ENCODE results near the gene LCN6.

DNA sequence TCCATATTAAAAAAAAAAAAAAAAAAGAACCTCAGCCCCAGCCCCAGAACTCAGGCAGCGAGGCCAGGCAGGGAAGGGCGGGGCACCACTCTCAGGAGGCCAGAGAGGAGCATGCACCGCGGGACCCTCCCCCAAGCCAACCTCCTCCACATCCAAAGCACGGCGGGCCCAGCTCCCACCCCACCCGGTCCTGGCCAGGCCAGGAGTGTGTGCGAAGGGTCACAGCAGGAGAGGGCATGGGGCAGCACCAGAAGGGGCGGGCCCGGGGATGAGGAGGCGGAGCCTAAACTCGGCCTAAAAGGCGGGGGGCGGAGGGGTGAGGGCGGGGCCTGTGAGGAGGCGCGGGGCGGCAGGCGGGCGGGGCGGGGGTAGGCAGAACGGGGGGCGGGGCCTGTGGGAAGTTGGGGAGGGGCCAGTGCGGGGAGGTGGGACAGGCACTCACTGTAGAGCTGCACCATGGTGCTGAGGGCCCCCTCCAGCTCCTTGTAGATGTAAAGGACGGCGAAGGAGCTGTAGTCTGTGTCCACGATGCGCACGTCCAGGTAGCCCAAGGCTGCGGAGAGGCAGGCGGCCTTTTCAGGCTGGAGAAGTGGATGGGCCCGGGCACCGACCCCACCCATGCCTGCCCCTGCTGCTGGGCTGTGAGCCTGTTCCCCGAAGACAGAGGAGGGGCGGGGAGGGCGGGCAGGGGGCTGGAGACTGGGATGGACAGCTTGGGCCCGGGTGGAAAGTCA is 14.8 kb upstream of the LCN6 start:
- TF ChIP-seq SUZ12 (IDR thresholded peaks at IDR 0.05; ENCODE audit: extremely low read depth, insufficient read depth, insufficient read length), result no peak
- TF ChIP-seq ZNF274 (IDR thresholded peaks at IDR 0.05; ENCODE audit: low read depth, low read length), result no peak

Data from NT2/D1 (cell line).